ENCODE measurements around the gene TMEM161A. TPM values are rescaled to one million over a fixed set of nuclear protein-coding genes. Genes with fewer than 3 reads are reported as not detected.

TMEM161A gene
- total and polyA plus RNA-seq, 9 of the 15 experiments (the other 6 are each of a cell fraction or from before 2014, with no cell fraction given), result 0.63 to 92.3 (median 38.9) TPM

DNA sequence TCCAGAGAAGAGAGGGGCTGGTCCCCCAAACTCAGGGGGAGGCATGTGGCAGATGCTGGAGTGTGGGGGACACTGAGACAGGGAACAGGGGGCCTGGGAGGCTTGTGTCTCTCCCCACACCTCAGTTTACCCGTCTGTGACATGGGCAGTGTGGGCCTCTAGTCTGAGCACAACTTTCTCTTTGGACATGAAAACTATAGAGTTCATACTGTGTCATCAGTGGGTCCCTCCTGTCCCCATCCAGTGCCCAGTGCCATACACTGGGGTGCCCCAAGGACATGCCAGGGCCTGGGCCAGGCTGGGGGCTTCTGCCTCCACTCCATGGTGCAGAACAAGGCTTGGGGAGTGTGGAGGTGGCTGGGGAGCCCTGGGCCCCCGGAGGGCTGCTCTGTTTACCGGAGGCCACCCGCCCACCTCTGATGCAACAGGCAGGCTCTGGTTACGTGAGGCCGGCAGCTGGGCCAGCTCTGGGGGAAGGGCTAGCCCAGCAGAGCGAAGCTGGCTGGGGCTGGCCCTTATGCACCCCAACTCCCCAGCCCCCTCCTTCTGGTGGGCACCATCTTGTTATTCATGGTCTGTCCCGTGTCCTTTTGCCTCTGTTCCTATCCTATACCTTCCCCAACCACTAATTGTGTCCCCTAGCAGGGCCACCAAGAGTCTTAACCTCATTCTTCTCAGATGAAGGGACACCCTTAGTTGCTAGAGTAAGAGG lies 33.7 kb upstream of the TMEM161A start (continued):
- TF ChIP-seq GTF2F1 (IDR thresholded peaks at IDR 0.05; ENCODE audit: low read depth, low read length) (no peak), DPF2 (IDR thresholded peaks at IDR 0.05) (peak; percentile 34; the same call in 1 of the 2 replicates), ID3 (CRISPR knock-in tag; IDR thresholded peaks at IDR 0.05) (no peak), ID3 (tag; IDR thresholded peaks at IDR 0.05) (peak; percentile 34; the same call in 1 of the 2 replicates), ZFP36 (IDR thresholded peaks at IDR 0.05; ENCODE audit: low read depth, low read length, partially characterized antibody) (peak; percentile 34), POLR3A (IDR thresholded peaks at IDR 0.05; ENCODE audit: borderline replicate concordance, extremely low read depth, insufficient read depth, insufficient read length) (no peak), ZNF41 (CRISPR knock-in tag; conservative IDR thresholded peaks at IDR 0.05) (no peak), DLX4 (CRISPR knock-in tag; IDR thresholded peaks at IDR 0.05) (no peak), NR2F6 (CRISPR knock-in tag; IDR thresholded peaks at IDR 0.05) (no peak), ZNF324 (CRISPR knock-in tag; IDR thresholded peaks at IDR 0.05) (no peak), THAP12 (CRISPR knock-in tag; IDR thresholded peaks at IDR 0.05) (no peak), NCOA4 (IDR thresholded peaks at IDR 0.05; ENCODE audit: partially characterized antibody) (no peak), KLF1 (tag; IDR thresholded peaks at IDR 0.05) (no peak), PHF20 (IDR thresholded peaks at IDR 0.05; ENCODE audit: partially characterized antibody) (peak; percentile 24), ZNF197 (CRISPR knock-in tag; IDR thresholded peaks at IDR 0.05; ENCODE audit: low read depth) (no peak), MECOM (CRISPR knock-in tag; IDR thresholded peaks at IDR 0.05) (no peak)
